Vein endothelial cell (primary cell): ENCODE measurements around the gene GOLGA8A. TPM values are rescaled to one million over a fixed set of nuclear protein-coding genes. Genes with fewer than 3 reads are reported as not detected.

ENCODE experiments used
- total RNA-seq: library from RNA; depleted of rRNA; stranded (reverse); fragments of >200 nt; gene quantifications from 2 replicates; pipeline ENCODE4 v1.2.3, GENCODE V29; 2012

The GOLGA8A gene, protein sequence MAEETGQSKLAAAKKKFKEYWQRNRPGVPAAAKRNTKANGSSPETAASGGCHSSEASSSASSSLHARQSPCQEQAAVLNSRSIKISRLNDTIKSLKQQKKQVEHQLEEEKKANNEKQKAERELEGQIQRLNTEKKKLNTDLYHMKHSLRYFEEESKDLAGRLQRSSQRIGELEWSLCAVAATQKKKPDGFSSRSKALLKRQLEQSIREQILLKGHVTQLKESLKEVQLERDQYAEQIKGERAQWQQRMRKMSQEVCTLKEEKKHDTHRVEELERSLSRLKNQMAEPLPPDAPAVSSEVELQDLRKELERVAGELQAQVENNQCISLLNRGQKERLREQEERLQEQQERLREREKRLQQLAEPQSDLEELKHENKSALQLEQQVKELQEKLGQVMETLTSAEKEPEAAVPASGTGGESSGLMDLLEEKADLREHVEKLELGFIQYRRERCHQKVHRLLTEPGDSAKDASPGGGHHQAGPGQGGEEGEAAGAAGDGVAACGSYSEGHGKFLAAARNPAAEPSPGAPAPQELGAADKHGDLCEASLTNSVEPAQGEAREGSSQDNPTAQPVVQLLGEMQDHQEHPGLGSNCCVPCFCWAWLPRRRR
- 10.0 and 11.1 TPM in 2 replicates for total RNA-seq

GRCh38 chr15:34437687-34438086 lies at the start of gene GOLGA8A:
Gene GOLGA8A (minus strand): TSS chr15:34437808. CDS start chr15:34389691, 48,117 bp downstream.

Other genes starting within 250 kb of the GOLGA8A start
- 42.8 and 61.0 TPM in 2 replicates for gene KATNBL1, start 227.7 kb downstream of the GOLGA8A start, total RNA-seq
- 111 and 122 TPM in 2 replicates for gene EMC4, start 212.8 kb downstream of the GOLGA8A start, total RNA-seq
- 25.5 and 30.6 TPM in 2 replicates for gene SLC12A6, start 100.0 kb downstream of the GOLGA8A start, total RNA-seq
- gene NOP10, start 94.7 kb downstream of the GOLGA8A start, total RNA-seq, result 285 and 293 TPM in 2 replicates
- not detected in 2 replicates for gene NUTM1, start 94.5 kb downstream of the GOLGA8A start, total RNA-seq
- gene LPCAT4, start 70.6 kb downstream of the GOLGA8A start, total RNA-seq, result 9.8 and 10.1 TPM in 2 replicates
- 23.5 and 23.6 TPM in 2 replicates for gene GOLGA8B, start 145.8 kb upstream of the GOLGA8A start, total RNA-seq